HG03575 (cell line): Measurements from ENCODE around the gene SPOCK2.

Experiments
- ATAC-seq: cut with Tn5 transposase; IDR thresholded peaks from one replicate; pipeline ENCODE4 v1.9.1; 2021; ENCODE audit not compliant: unreplicated experiment, insufficient number of reproducible peaks, low FRiP score; ENCODE audit errors: extremely low read depth

The SPOCK2 gene

GRCh38 chr10:72022228-72022627 is 66.1 kb downstream of the SPOCK2 start:
- no peak for ATAC-seq

GRCh38 chr10:72020914-72021809 is 67.2 kb downstream of the SPOCK2 start:
- no peak for ATAC-seq

DNA sequence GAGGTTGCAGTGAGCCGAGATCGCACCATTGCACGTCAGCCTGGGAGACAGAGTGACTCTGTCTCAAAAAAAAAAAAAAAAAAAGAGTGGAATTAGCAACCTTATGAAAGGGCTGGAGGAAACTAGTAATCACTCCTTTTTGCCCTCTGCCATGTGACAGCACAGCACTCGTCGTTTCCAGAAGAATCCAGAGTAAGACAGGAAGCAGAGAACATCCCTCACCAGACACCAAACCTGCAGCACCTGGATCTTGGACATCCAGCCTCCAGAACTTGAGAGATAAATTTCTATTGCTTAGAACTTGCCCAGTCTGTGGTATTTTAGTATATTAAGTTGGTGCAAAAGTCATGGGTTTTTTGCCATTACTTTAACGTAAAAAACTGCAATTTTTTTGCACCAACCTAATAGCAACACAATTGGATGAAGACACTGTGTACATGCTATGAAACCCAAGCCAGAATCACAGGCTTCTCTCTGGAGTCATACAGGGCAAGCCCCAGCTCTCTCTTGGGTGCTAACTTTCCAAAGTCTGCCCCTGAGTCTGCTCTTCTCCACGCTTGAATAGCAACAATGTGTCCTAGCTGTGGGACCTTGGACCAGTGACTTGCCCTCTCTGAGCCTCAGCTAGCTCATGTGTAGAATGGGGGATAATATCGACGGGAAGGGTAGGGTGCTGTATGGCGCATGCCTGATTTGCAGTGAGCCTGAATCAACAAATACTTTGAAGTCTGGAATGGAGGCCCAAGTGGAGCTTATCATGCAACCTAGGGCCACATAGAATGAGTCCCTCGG is 69.1 kb downstream of the SPOCK2 start:
- ATAC-seq = no peak

DNA sequence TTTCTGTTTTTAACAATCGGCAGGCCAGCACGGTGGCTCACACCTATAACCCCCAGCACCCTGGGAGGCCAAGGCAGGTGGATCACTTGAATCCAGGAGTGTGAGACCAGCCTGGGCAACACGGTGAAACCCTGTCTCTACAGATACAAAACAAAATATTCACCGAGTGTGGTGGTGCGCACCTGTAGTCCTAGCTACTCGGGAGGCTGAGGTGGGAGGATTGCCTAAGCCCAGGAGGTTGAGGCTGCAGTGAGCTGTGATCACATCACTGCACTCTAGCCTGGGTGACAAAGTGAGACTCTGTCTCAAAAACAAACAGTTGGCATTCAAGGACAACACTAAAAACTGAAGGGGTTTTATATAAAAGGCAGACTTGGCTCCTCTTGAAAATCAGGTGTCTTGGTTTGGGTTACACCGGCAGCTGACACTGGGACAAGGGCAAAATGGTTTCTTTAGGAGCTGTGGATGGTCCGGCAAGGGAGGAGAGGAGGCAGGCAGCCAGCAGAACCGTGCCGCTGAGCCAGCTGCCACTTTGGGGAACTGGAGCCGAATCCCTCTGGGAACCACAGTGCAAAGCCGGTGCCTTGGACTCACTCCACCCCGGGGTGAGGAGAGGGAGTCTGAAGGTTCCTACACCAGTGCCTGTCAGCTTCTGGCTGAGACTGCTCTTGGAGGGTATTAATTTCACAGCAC is 71.6 kb downstream of the SPOCK2 start:
- ATAC-seq = no peak

- ATAC-seq = no peak
Measured at GRCh38 chr10:72015841-72016240, 72.5 kb downstream of the SPOCK2 start.

GRCh38 chr10:72014785-72015480 is 73.4 kb downstream of the SPOCK2 start:
- no peak for ATAC-seq

DNA sequence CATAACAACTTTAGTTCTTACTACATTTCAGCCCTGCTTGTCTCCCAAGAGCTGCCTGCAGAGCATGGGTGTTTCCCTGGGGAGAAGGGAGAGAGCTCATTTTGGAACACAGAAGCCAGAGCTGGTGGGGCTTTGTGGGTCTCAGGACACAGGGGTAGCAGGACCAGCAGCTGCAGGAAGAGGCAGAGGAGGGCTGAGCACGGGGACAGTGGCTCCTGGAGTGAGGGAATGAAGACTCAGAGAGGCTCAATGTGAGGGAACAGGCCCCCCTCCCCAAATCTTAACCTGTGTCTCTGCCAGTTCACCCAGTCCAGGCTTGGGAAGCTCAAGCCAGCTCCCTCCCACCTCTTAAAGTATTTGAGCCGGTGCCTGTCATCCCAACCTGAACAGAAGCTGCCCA is 74.2 kb downstream of the SPOCK2 start:
- no peak for ATAC-seq

DNA sequence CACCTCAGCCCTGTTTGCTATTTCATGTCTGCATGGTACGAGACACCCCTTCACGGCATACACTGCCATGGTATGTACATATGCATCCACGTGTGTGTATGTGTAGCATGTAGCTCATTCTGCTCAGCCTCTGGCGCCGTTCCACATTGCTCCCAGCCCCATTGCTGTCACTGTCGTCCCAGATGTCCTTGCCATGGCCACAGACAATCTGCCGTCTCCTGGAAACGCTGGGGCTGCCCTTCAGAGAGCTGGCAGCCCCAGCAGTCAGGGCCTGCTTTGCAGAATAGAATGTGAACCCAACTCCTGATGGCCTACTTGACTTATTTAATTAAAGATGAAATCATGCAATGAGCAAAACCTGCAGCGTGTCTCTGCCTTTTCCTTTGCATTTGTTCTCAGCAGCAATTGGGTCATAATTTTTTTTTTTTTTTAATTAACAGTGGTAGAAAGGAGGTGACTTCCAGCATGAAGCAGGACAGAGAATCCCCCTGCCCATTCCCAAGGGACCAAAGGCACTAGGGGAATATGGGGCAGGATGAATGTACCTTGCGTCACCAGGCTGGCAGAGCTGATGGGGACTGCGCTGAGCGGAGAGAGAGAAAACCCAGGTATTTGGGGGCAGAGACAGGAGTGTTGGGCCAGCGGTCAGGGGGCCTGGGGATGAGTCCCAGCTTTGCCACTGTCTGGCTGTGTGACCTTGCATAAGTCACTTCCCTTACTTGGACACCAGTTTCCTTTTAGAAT is 75.0 kb downstream of the SPOCK2 start:
- no peak for ATAC-seq

- no peak for ATAC-seq
Measured at GRCh38 chr10:72012796-72013195, 75.6 kb downstream of the SPOCK2 start.

- ATAC-seq = no peak
Measured at GRCh38 chr10:72011976-72012512, 76.3 kb downstream of the SPOCK2 start.

GRCh38 chr10:72011468-72011867 is 76.9 kb downstream of the SPOCK2 start:
- no peak for ATAC-seq

DNA sequence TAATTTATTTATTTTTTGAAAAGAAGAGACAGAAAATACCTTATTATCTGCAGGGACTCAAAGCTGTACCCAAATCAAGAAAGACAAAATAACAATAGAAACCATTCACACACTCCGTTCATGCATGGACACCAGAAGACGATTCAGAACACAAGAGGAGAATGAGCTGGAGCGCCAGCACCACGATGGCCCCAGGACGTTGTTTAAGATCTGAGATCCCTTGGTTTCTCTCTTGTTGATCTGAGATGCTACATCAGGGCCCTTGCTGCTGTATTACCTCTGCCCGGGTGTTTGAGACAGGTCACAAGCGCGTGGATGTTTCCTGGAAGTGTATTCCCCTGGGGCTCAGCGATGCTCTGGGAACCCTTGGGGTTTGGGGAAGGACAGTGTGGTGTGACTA is 77.3 kb downstream of the SPOCK2 start:
- no peak for ATAC-seq

- no peak for ATAC-seq
Measured at GRCh38 chr10:72010234-72010973, 77.9 kb downstream of the SPOCK2 start.

DNA sequence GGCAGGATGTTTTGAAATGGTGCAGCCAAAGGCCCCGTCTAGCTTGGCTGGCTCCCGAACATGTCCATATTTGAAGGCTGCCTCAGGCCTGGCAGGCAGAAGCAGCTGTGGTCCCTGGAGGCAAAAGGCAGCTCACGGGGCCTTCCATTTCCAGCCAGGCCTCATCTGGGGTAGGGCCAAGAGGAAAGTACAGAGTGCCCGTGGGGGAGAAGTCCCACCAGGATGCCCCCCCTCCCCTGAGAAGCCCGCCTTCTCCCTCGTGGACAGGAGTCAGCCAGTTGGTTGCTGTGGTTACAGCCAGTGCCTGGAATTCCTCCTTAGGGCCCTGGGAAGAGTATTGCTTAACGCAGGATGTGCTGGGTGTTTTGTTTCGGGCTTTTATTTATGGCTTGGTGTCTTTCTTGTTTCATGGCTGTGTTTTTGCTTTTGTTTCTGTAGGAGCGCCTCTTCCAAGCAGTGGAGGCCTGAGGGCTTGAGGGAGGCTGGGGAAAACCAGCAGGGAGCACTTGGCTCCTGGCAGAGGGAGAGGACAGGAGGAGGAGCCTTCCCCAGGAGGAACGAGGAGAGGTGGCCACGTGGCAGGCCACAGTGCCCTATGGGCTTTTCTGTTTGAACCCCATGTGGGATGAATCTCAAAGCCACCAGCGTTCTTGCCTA is 78.8 kb downstream of the SPOCK2 start:
- ATAC-seq = no peak

- no peak for ATAC-seq
Measured at GRCh38 chr10:72009051-72009424, 79.3 kb downstream of the SPOCK2 start.
